Colon (tissue), 2 donors: ENCODE measurements around the gene EXOC4.

ENCODE experiments used
- FAIRE-seq: peaks from 2 replicates; lab custom pipeline; 2012; peaks lifted over from hg19 to GRCh38; lab: Jason Lieb, UNC
- donor health status: control.
- donor health status: control.

EXOC4 gene

GRCh38 chr7:133830081-133830480 is 577.2 kb downstream of the EXOC4 start:
- no peak for FAIRE-seq

- FAIRE-seq = no peak
These were observed 583.8 kb downstream of the EXOC4 start for GRCh38 chr7:133836666-133837065.

GRCh38 chr7:133837224-133837623 is 584.3 kb downstream of the EXOC4 start:
- FAIRE-seq = no peak

GRCh38 chr7:133839121-133839520 is 586.2 kb downstream of the EXOC4 start:
- no peak for FAIRE-seq

DNA sequence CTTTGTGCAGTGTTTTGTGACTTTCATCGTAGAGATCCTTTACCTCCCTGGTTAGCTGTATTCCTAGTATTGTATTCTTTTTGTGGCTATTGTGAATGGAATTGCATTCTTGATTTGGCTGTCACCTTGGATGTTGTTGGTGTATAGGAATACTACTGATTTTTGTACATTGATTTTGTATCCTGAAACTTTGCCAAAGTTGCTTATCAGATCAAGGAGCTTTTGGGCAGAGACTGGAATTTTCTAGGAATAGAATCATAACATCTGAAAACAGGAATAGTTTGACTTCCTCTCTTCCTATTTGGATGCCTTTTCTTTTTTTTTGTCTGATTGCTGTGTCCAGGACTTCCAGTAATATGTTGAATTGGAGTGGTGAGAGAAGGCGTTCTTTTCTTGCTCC is 590.5 kb downstream of the EXOC4 start:
- FAIRE-seq = no peak

DNA sequence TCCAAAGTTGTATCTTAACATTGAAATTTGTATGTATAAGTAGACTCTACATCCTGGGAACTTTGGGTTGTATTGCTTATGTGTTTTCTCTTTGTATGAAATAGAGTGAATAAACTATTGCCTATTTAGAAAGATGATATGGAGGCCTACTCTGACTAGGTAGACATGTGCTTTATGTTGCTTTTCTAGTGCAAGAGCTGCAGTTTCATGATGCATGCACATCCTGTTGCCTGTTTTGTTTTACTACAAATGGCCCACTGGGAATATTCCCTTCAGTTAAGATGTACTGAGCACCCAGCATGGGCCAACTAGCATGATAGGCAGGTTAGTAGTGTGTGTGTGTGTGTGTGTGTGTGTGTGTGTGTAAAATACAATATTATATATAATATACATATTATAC is 592.1 kb downstream of the EXOC4 start:
- FAIRE-seq = no peak

DNA sequence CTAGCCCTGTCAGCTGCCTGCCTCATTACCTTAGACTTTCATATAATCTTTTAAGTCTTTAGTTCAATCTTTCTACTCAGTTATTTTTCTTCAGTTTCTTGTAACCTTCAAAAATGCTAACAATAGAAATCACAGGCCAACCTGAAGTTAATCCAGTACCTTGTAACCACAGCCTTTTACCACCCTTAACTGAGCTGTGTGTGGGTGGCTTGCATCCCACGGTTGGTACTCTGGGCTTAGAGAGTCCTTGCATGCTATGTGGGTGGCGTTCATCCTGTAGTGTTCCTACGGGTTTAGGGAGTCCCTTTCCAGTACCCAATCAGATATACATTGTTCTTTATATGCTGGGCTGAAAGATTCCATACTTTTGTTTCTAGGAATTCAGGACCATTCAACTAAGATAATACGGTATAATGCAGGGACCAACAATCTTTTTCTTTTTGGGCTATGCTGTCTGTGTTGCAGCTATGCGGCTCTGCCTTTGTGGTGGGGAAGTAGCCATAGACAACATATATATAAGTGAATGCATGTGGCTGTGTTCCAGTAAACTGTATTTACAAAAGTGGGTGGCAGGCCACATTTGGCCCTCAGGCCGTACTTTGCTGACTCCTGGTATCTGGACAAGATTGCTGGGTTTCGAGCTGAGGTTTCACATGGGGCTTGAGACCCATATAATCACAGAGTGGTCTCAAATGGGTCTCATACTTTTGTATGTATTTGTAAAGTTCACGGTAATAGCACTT is 593.5 kb downstream of the EXOC4 start:
- FAIRE-seq = no peak

- no peak for FAIRE-seq
These were observed 597.8 kb downstream of the EXOC4 start for GRCh38 chr7:133850497-133851280.

- FAIRE-seq = no peak
These were observed 598.5 kb downstream of the EXOC4 start for GRCh38 chr7:133851411-133851810.

DNA sequence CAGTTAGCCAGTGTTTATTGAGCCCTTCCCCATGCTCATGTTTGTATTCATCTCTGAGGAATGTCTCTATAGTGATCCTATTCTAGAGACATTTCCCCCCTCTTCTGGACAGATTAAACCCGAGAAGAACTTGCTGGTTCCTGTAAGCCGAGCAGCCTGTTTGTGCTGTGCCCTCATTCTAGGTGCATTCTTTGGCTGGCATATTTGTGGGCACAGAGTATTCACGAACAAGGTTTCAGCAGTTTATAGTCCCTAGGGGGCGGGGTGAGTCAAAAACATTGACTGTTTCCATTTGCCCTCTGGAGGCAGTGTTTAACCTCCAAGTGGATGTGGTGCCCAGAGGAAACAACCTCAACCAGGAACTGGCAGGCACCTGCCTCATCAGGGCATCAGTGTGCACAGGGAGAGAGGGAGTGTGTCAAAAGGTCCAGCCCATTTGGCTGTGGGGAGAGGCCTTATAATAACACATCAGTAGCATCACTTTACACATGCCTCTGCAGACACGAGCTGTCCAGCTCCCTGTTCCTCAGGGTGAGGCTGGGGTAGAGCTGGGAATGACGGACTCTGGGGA is 600.9 kb downstream of the EXOC4 start:
- no peak for FAIRE-seq

DNA sequence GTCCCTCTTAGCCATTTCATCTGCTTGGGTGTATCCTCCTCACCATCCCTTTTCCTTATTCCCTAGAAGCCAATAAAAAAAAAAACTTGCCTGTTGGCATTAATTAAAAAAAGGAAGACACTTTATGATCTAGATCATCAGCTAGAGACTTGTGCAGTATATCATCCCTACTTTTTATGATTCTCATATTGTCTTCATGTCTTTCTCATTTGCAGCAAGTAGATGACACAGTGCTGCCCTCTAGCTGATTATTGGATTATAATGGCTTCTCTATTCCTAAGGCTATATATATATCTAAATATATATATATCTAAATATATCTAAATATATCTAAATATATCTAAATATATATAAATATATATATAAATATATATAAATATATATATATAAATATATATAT is 601.9 kb downstream of the EXOC4 start:
- no peak for FAIRE-seq

- FAIRE-seq = no peak
These were observed 604.7 kb downstream of the EXOC4 start for GRCh38 chr7:133857376-133858119.

- no peak for FAIRE-seq
These were observed 605.4 kb downstream of the EXOC4 start for GRCh38 chr7:133858311-133858710.

GRCh38 chr7:133859231-133859630 is 606.4 kb downstream of the EXOC4 start:
- no peak for FAIRE-seq

DNA sequence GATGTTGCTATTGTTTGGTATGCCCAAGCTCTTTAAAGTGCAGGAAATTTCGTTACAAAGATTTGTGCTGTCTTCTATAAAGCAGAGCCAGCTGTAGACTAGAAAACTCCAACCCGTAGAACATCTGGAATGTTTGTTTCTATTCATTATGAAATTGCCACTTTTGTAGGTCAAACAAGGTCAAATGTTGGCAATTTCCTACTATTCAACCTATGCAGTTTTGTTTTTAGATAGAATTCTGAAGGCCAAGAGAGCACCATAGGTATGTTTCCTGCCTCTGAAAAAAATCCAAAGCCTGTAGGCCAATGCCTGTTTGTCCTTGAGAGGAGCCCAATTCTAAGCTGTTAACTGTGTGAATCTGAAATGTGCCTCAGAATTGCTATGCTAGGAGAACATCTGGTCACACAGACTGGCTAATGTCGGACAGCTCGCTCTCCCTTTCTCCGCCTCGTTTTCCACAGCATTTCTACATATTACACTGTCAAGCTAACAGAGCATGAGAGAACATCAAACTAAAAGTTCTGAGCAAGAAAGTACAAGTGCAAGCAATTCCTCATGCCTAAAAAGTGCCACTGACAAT is 607.1 kb downstream of the EXOC4 start:
- no peak for FAIRE-seq

DNA sequence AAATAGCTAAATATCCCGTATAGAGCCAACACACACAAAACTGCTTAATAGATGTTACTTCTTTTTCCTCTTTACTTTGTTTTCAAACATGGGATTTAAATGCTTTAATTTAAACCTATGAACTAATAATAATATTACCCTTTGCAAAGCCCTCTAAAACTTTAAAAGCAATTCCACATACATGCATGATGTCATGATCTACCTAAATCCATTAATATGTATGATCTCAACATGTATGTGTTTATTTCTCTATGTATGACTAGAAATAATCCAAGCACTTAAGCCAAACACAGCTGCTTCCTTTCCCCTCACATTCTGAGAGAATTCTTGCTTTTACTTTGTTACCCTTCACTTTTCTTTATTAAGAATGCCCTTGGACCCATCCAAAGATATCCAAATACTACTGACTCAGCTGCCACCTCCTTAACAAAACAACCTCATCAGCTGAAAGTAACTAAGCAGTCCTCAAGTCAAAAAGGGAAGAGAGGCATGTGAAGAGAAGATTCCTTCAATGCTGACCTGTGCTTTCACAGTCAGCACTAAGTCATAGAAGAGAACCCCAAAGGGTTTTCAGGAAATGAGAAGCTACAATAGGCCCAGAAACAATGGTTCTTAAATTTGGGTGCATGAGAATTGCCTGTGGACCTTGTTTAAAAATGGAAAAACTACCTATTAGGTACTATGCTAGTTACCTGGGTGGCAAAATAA is 607.9 kb downstream of the EXOC4 start:
- no peak for FAIRE-seq

DNA sequence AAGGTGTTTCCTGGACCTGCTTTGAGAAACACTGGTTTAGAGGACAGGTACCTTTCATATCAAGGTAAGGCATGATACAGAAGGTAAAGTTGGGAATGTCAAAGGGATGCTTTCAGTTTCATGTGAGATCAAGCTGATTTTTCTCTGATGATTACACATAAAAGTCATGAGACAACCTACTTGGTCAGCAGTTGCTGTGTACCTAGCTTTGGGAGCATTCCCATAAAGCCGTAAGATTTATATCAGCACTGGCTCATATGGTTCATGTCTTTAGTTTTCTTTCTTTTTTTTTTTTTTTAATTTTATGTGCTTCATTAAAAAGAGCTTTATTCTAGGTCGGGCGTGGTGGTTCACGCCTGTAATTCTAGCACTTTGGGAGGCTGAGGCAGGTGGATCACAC is 609.0 kb downstream of the EXOC4 start:
- no peak for FAIRE-seq

DNA sequence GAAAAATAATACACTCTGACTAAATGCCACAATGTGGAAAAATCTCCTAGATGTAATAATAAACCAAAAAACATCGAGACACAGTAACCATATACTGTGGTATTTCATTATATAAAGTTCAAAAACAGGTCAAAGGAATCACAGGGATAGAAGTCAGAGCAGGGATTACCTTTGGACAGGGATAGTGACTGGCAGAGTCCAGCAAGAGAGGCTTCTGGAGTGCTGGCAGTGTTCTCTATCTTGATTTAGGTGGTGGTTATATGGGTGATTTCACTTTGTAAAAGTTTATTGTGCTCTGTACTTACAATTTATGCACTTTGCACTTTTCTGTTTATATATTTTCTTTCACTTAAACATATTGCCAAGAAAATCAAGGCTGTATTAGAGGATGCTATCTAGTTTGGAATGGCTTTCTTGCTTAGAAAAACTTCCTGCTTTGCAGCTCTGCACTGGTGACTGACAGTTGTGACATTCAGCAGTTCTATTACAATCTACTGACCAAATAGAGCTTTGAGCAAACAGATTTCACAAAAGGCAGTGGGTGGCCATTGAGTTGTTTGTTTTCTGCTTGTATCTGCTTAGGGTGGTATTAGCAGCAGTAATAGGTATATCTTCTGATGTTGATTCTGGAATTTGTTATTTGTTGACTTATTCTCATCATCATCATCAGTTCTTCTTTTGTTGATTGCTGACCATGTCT is 610.6 kb downstream of the EXOC4 start:
- no peak for FAIRE-seq

DNA sequence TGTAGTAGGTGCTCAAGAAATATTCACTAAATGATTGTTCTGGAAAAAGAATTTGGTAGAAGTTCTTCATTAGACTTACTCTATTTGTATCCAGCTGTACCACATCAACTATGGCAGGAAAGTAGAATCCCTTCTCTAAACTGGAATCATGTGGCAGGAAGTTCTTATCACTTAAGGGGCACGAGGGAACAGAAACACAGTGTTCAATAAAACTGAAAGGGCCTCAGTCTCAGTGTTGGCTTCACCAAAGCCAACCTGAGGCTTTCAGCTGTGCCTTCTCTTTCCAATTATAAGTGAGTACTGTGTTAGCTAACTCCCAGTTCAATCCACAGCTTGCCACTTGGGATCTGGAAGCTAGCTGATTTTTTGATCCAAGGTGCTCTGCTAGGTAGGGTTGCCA is 616.7 kb downstream of the EXOC4 start:
- no peak for FAIRE-seq

- FAIRE-seq = no peak
These were observed 618.9 kb downstream of the EXOC4 start for GRCh38 chr7:133871757-133872156.

- FAIRE-seq = no peak
These were observed 620.3 kb downstream of the EXOC4 start for GRCh38 chr7:133873187-133873586.
